Measurements from ENCODE around the gene CAB39L. TPM values are rescaled to one million over a fixed set of nuclear protein-coding genes. Genes with fewer than 3 reads are reported as not detected.

The CAB39L gene
- polyA plus RNA-seq, 1 of the 3 experiments (the other 2 are of a cell fraction) = 2.6 TPM

- Histone ChIP-seq H4K20me1 (ENCODE audit: insufficient read depth) (no peaks in the 10 kb centered on the region), H3K4me3 (ENCODE audit: low read depth in 2 of 2, low read length in 1 of 2) (no peak overlapping the region), H3K4me1 (ENCODE audit: control insufficient read depth in 1 of 2, insufficient read depth in 2 of 2, low read depth in 1 of 2, low read length in 1 of 2) (no peaks in the 10 kb centered on the region; a peak in 1 of 4 replicates), H3K9me2 (no peaks in the 10 kb centered on the region), H3K27ac (ENCODE audit: low read depth in 2 of 2, low read length in 1 of 2) (no peak overlapping the region), H3K9ac (no peak overlapping the region), H3K36me3 (replicated peaks in 1 of 2; ENCODE audit: control insufficient read depth in 1 of 2, insufficient read depth in 2 of 2, low read length in 1 of 2) (peaks cover 0 to 10% of the 10 kb centered on the region in 2 experiments), H3K79me2 (ENCODE audit: insufficient read depth) (peaks cover 8% of the 10 kb centered on the region; the same call in 1 of the 2 replicates), H3F3A (replicated peaks; ENCODE audit: insufficient read depth) (peaks cover 4% of the 10 kb centered on the region), H3K9me3 (no peaks in the 10 kb centered on the region), H3K27me3 (ENCODE audit: insufficient read depth) (no peaks in the 10 kb centered on the region), H3K4me2 (no peak overlapping the region), H2AFZ (ENCODE audit: low read depth) (no peak overlapping the region)
- 73% methylated on average over 4 of the region's 4 CpGs for WGBS (ENCODE audit: low lambda C conversion rate)
- ChIA-PET POLR2A (no interaction called here), CTCF (interaction anchor here (0.5 to 0.7 kb wide), 2 partner anchors 23 to 84 kb away, joined by 3 read pairs; no protein-coding TSS in a partner anchor)
- TF ChIP-seq SMC3 (IDR thresholded peaks at IDR 0.05; ENCODE audit: low read depth, low read length) (no peak), ELF1 (IDR thresholded peaks at IDR 0.05) (no peak), NRF1 (IDR thresholded peaks at IDR 0.05; ENCODE audit: low read depth, low read length) (no peak), TEAD4 (IDR thresholded peaks at IDR 0.05; ENCODE audit: borderline replicate concordance, insufficient read depth) (no peak), POLR2AphosphoS5 (IDR thresholded peaks at IDR 0.05; ENCODE audit: low read depth, low read length) (no peak)
- DNase-seq = no peak
Measured at GRCh38 chr13:49454388-49455006, 10.6 kb upstream of the CAB39L start.

GRCh38 chr13:49453465-49453864 is 9.6 kb upstream of the CAB39L start:
- ChIA-PET POLR2A (no interaction called here), CTCF (interaction anchor here (0.9 kb wide), 1 partner anchor 154 kb away, joined by 3 read pairs; no protein-coding TSS in a partner anchor)
- Histone ChIP-seq H3K4me1 (ENCODE audit: control insufficient read depth in 1 of 2, insufficient read depth in 2 of 2, low read depth in 1 of 2, low read length in 1 of 2) (no peaks in the 10 kb centered on the region; a peak in 1 of 4 replicates), H2AFZ (ENCODE audit: low read depth) (no peak overlapping the region), H3K9ac (no peak overlapping the region), H4K20me1 (ENCODE audit: insufficient read depth) (no peaks in the 10 kb centered on the region), H3K9me3 (no peaks in the 10 kb centered on the region), H3K4me2 (no peak overlapping the region), H3K79me2 (ENCODE audit: insufficient read depth) (peaks cover 18% of the 10 kb centered on the region), H3K27ac (ENCODE audit: low read depth in 2 of 2, low read length in 1 of 2) (no peak overlapping the region), H3K36me3 (replicated peaks in 1 of 2; ENCODE audit: control insufficient read depth in 1 of 2, insufficient read depth in 2 of 2, low read length in 1 of 2) (peaks cover 0 to 10% of the 10 kb centered on the region in 2 experiments), H3K27me3 (ENCODE audit: insufficient read depth) (no peaks in the 10 kb centered on the region), H3F3A (replicated peaks; ENCODE audit: insufficient read depth) (peaks cover 4% of the 10 kb centered on the region), H3K4me3 (ENCODE audit: low read depth in 2 of 2, low read length in 1 of 2) (no peak overlapping the region), H3K9me2 (no peaks in the 10 kb centered on the region)
- 97% methylated on average over 7 of the region's 7 CpGs for WGBS (ENCODE audit: low lambda C conversion rate)
- no peak for DNase-seq
- TF ChIP-seq MEF2A (IDR thresholded peaks at IDR 0.05; ENCODE audit: borderline replicate concordance, low read depth) = no peak
- TF ChIP-seq, protein P1, sequence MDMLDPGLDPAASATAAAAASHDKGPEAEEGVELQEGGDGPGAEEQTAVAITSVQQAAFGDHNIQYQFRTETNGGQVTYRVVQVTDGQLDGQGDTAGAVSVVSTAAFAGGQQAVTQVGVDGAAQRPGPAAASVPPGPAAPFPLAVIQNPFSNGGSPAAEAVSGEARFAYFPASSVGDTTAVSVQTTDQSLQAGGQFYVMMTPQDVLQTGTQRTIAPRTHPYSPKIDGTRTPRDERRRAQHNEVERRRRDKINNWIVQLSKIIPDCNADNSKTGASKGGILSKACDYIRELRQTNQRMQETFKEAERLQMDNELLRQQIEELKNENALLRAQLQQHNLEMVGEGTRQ (IDR thresholded peaks at IDR 0.05; ENCODE audit: borderline replicate concordance, low read depth, low read length) = no peak
- no peak for TF ChIP-seq RAD21 (IDR thresholded peaks at IDR 0.05; ENCODE audit: low read length)
- TF ChIP-seq FOXJ3 (CRISPR knock-in tag; IDR thresholded peaks at IDR 0.05) = no peak
- TF ChIP-seq CHD2 (IDR thresholded peaks at IDR 0.05; ENCODE audit: low read length, partially characterized antibody) = no peak
- TF ChIP-seq ELF1 (IDR thresholded peaks at IDR 0.05) = no peak
- no peak for TF ChIP-seq TEAD4 (IDR thresholded peaks at IDR 0.05; ENCODE audit: borderline replicate concordance, insufficient read depth)
